ENCODE data around the gene GPR141.

Gene GPR141

DNA sequence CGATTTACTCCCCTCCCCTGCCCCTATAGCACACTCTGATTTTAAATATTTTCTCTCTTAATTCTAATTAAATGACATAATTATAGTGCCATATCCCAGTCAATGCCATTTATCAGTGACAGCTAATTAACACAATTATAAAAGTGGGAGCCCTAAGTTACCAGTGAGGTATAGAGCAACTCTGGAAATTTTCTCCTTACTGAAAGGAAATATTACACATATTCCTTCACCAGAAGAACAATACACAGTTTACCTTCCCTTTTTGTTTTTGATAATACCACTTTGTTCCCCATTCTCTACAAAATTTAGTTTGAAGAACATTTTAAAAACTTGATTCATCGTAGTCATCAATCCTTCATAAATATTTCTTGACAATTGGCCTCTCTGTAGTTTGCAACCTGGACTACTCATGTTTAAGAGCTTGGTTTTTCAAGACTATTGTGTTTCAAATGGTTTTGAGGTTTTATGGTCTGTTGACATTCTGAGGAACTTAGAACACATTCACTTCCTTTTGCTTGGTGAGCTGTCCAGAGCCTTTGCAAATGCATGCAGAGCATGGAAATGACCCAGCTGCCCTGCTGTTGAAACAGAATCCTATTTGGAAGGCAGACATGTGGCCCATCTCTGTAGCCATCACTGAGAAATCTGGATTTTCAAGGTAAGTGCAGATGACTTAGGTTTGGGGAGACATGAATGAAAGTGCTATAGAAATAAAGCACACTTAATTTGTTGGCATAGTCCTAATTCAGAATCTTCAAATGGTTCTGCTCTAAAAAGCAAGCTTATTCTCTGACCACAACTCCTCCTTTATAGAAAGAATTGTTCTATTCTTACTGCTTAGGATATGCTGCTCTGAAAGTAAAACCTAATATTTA lies at the start of gene GPR141:
GPR141 (plus strand) TSS at position 521 of the 875 bp plus-strand sequence. CDS start 56,628 bp downstream, outside the sequence.
- no peak for DNase-seq (ENCODE audit: low read depth)

DNA sequence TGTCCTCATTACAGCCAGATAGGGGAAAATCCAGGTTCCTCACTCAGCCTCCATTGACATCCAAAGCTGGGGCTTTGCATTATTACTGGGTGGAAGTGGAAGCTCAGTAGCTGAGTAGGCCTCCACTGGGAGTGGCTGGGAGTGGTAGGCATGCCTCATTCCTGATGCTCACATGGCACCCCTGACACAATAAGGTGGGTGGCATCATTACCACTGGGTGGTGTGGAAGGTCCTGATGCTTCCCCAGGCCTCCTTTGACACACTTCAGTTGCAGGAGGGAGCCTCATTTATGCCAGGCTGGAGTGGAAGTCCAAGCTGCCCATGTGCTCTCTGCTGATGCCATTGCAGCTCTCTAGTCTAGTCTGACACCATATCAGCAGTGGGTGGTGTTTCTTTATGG lies 48.2 kb upstream of the GPR141 start:
- DNase-seq (ENCODE audit: low read depth): no peak

- no peak for DNase-seq (ENCODE audit: low read depth)
Measured at GRCh38 chr7:37642028-37642540, 41.5 kb upstream of the GPR141 start.

GRCh38 chr7:37643876-37644275 lies 39.7 kb upstream of the GPR141 start:
- no peak for DNase-seq (ENCODE audit: low read depth)

- no peak for DNase-seq (ENCODE audit: low read depth)
Measured at GRCh38 chr7:37645282-37646050, 38.1 kb upstream of the GPR141 start.

- DNase-seq (ENCODE audit: low read depth): no peak
Measured at GRCh38 chr7:37656913-37657530, 26.5 kb upstream of the GPR141 start.

DNA sequence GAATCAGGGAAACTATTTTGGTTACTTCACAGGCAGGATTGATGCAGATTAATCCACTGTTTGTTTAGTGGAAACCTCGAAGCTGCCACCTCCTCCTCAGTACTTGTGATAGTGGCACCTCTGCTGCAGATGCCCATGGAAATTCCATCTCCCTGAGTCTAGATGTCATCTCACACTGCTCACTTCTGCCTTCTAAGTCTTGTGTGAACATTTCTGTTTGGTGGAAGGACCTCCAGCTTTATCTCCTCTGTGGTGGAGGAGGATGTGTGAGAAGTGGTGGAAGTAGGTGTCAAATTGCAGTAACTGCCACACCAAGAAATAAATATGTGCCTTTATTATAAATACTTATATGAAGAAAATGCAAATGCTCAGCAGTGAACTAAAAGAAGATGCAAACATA lies 25.8 kb upstream of the GPR141 start:
- no peak for DNase-seq (ENCODE audit: low read depth)

DNA sequence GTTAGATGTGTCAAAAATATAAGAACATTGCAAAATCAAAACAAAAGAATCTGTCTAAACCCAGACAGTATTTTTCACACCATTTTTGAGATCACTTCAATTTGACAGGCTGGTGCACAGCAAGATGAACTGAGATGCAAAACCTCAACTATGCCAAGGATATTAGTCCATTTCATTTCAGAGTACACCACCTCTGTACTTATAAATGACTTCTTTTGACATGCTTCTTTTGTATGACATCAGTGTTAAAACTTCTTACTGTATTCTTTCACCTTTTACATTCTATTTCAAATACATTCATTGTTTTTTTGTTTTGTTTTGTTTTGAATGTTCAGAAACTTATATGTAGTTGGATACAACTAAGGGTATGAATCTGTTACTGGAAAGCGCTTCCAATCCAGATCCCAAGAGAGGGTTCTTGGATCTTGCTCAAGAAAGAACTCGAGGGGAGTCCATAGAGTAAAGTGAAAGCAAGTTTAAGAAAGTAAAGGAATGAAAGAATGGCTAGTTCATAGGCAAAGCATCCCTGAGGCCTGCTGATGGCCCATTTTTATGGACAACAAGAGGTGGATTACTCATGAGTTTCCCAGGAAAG lies 23.5 kb upstream of the GPR141 start:
- DNase-seq (ENCODE audit: low read depth): no peak

DNA sequence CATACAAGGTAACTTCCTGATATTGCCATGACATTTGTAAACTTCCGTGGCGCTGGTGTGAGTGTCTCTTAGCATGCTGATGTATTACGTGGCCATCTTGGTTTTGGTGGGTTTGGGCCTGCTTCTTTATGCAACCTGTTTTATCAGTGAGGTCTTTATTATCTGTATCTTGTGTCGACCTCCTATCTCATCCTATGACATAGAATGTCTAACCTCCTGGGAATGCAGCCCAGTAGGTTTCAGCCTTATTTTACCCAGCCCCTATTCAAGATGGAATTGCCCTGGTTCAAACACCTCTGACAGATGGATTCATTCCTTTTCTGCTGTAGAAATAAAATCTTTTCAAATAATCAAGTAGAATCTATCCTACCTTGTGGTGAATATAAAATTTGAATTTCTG lies 23.0 kb upstream of the GPR141 start:
- DNase-seq (ENCODE audit: low read depth): no peak

- no peak for DNase-seq (ENCODE audit: low read depth)
Measured at GRCh38 chr7:37663693-37664092, 19.9 kb upstream of the GPR141 start.

DNA sequence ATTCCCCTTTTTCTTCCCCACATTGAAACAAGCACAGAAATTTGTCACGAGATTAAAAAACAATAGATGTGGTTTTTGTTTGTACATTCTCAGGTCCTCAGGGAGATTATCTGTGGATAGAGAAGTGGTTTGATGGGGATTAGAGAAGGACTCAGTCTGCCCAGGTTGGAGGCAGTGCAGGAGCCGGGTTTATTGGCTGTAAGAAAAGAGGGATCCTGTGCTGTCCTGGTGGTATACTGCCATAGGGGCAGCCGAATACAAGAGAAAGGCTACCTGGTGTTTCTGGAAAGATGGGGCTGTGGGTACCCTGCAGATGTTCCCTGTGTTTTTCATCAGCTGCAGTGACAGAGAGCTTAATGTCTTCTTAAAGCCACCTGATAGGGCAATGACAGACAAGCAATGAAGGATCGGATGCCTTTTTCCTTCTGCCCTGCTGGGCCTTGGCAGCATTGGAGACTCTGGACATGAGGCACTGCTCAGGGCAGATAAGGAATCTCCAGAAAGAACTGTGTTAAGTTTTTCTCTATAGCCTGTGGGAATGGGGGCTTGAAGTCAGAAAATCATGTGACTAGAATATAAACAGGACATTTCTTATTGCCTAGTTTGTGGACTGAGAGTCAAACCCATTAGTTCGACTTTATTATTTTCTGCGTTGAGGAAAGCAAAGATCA lies 18.1 kb upstream of the GPR141 start:
- DNase-seq (ENCODE audit: low read depth): no peak

GRCh38 chr7:37666026-37666799 lies 17.4 kb upstream of the GPR141 start:
- no peak for DNase-seq (ENCODE audit: low read depth)

DNA sequence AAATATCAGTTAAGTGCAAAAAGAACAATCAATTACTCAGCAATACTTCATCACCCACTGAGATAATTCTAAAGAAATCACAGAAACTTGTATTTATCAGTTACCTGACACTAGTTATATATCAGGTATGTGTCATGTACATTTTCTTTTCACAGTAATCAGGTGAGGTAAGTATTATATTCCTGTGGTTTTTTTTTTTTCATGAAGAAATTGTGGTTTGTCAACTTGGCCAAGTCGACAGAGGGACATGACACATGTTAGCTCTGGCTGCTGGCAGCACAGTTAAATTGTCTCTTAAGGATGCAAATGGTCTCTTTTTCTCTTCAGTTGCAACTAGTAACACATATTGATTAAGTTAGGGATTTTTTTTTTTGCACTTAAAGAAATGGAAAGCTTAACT lies 13.7 kb upstream of the GPR141 start:
- no peak for DNase-seq (ENCODE audit: low read depth)

DNA sequence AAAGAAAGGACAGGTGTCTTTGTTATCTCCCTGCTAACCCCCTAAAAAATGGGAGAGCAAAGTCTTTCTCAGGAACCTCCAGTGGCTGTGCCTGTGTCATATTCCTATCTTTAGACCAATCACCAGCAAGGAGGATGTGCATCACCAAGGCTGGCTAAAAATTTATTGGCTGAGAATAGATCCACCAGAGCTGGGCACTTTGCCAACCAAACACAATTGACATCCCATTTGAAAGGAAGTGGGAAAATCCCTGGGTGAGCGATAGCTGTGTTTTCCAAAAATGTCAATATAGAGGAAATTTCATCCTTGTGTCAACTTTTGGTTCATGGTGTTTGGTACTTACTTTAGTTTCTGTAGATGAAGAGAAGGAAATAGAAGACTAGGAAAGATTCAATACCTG lies 13.1 kb upstream of the GPR141 start:
- DNase-seq (ENCODE audit: low read depth): no peak

GRCh38 chr7:37671876-37672275 lies 11.7 kb upstream of the GPR141 start:
- DNase-seq (ENCODE audit: low read depth): no peak

DNA sequence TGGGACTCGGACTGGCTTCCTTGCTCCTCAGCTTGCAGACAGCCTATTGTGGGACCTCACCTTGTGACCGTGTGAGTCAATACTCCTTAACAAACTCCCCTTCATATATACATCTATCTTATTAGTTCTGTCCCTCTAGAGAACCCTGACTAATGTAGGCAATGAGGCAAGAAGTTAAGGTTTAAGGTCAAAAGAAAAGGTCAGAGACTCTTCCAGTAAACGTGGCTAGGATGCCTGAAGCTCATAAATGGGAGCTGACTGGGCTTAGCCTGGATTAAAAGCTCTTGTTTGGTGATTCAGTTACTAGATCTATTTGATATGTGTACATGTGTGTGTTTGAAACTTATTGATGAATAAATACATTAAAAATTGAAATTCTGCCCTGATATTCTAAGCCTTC lies 10.6 kb upstream of the GPR141 start:
- no peak for DNase-seq (ENCODE audit: low read depth)

DNA sequence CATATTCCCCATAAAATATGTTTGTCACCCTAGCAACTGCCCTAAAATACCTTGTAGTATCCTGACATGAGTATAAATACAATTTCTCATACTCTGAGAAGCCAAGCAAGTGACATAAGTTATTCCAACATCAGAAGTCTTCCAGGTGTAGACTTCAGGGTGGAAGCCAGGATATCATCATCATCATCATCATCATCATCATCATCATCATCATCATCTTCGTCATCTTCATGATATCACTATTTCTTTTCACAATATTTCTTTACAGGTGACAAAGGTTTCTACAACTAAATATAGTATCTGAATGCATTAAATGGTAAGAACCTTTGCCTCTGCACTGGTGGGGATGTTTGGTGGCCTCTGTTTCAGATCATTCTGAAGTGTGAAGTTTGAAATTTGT lies 10.0 kb upstream of the GPR141 start:
- no peak for DNase-seq (ENCODE audit: low read depth)

DNA sequence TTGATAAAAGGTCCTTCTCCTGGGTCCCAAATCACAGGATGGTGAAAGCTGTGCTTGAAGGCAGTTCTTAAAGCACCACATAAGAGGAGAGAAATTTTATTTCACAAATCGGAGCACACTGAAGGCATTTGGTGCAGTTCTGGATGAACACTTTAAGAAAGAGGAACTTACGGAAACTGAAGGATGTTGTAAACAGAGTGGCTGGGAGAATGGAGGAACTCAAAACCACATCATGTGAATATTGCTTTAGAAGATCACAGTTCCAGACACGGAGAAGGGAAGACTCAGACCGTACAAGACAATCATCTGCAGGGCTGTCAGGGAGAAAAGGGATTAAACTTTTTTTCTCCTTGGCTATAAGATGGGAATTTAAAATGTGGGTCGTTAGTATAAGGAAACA lies 9.0 kb upstream of the GPR141 start:
- no peak for DNase-seq (ENCODE audit: low read depth)

GRCh38 chr7:37675749-37676148 lies 7.8 kb upstream of the GPR141 start:
- DNase-seq (ENCODE audit: low read depth): no peak

- DNase-seq (ENCODE audit: low read depth): no peak
Measured at GRCh38 chr7:37684927-37685326, 1.4 kb downstream of the GPR141 start.

Data from HS-27A (cell line).